Tibial artery (tissue), 4 donors: ENCODE results near the gene TUBB4B.
A peak's percentile ranks its signal among the peaks of the same experiment; 100 is the strongest.

ENCODE experiments used
- DNase-seq, 2 donors: peaks; one replicate each; pipeline ENCODE4 v3.0.0-alpha.2; 2019
- H3K27ac ChIP-seq, 2 donors: fragments of 200-600 bp; sonication (generic) in 1 of 2; 1 replicate in 1 of 2; 2 replicates in 1 of 2; pipeline ENCODE4 v1.5.1; 2018 to 2019; ENCODE audit warnings: mild to moderate bottlenecking in 1 of 2
- H3K27me3 ChIP-seq, 2 donors: fragments of 200-600 bp; sonication (generic) in 1 of 2; one replicate each; pipeline versions ENCODE4 v1.5.1 to v1.6.0; 2016 to 2019
- H3K36me3 ChIP-seq, 3 donors: fragments of 200-600 bp; sonication (generic) in 2 of 3; one replicate each; pipeline ENCODE4 v1.5.1; 2016 to 2019; ENCODE audit warnings: mild to moderate bottlenecking in 2 of 3
- H3K4me1 ChIP-seq, 4 donors: fragments of 200-600 bp; sonication (generic) in 2 of 4; 1 replicate in 3 of 4; 2 replicates in 1 of 4; pipeline ENCODE4 v1.5.1; 2016 to 2019
- H3K4me3 ChIP-seq, 2 donors: fragments of 200-600 bp; sonication (generic) in 1 of 2; 1 replicate in 1 of 2; 2 replicates in 1 of 2; pipeline ENCODE4 v1.5.1; 2018 to 2019; ENCODE audit warnings: mild to moderate bottlenecking in 2 of 2
- H3K9me3 ChIP-seq, 3 donors: fragments of 200-600 bp; sonication (generic) in 1 of 3; one replicate each; pipeline ENCODE4 v1.5.1; 2016 to 2019
- CTCF ChIP-seq, 2 experiments: fragments of 200-600 bp in 1 of 2; fragments of 450-650 bp in 1 of 2; IDR thresholded peaks; one replicate each; pipeline ENCODE4 v1.5.1; 2017 to 2019; ENCODE audit warnings: antibody characterized with exemption in 2 of 2, mild to moderate bottlenecking in 1 of 2, moderate library complexity in 1 of 2
- intact Hi-C: fragments of 100-400 bp; cut with DNase I; formaldehyde crosslinking; loops from one replicate; pipeline ENCODE4 v1.15.0; 2023; ENCODE audit warnings: low total_unique reads

Gene TUBB4B

GRCh38 chr9:137214620-137215019 lies 26.5 kb upstream of the TUBB4B start:
- no peak overlapping the region for H3K4me3 ChIP-seq
- no peaks in the 10 kb centered on the region for H3K27me3 ChIP-seq
- intact Hi-C loops: no loop called here
- H3K9me3 ChIP-seq: no peaks in the 10 kb centered on the region
- no peak for DNase-seq
- H3K27ac ChIP-seq: no peak overlapping the region
- peaks cover 0 to 24% (median 11%) of the 10 kb centered on the region in 4 donors for H3K4me1 ChIP-seq
- TF ChIP-seq CTCF (IDR thresholded peaks at IDR 0.05): no peak
- H3K36me3 ChIP-seq: peaks cover 0 to 34% (median 0%) of the 10 kb centered on the region in 3 donors

GRCh38 chr9:137215196-137215986 lies 25.7 kb upstream of the TUBB4B start:
- no peaks in the 10 kb centered on the region for H3K27me3 ChIP-seq
- intact Hi-C loops: no loop called here
- no peak for TF ChIP-seq CTCF (IDR thresholded peaks at IDR 0.05)

GRCh38 chr9:137216188-137216965 lies 24.7 kb upstream of the TUBB4B start:
- H3K36me3 ChIP-seq: peaks cover 0 to 24% (median 0%) of the 10 kb centered on the region in 3 donors

More at GRCh38 chr9:137215196-137215986, 25.7 kb upstream of the TUBB4B start:
- no peak overlapping the region for H3K27ac ChIP-seq
- DNase-seq: no peak
- H3K4me1 ChIP-seq: peaks cover 0 to 24% (median 11%) of the 10 kb centered on the region in 4 donors
- no peaks in the 10 kb centered on the region for H3K9me3 ChIP-seq
- peaks cover 0 to 28% (median 0%) of the 10 kb centered on the region in 3 donors for H3K36me3 ChIP-seq
- no peak overlapping the region for H3K4me3 ChIP-seq

GRCh38 chr9:137217276-137218211 lies 23.5 kb upstream of the TUBB4B start:
- intact Hi-C loops: no loop called here
- Histone ChIP-seq H3K36me3 (peaks cover 0 to 24% (median 0%) of the 10 kb centered on the region in 3 donors), H3K27ac (peak overlapping the region; percentile 20 to 53), H3K4me3 (peak overlapping the region; percentile 21 to 42), H3K27me3 (peaks cover 0 to 8% of the 10 kb centered on the region in 2 donors), H3K9me3 (no peaks in the 10 kb centered on the region), H3K4me1 (peaks cover 0 to 35% (median 21%) of the 10 kb centered on the region in 4 donors)
- no peak for TF ChIP-seq CTCF (IDR thresholded peaks at IDR 0.05)
- DNase-seq: peak; percentile 60 to 80

More at GRCh38 chr9:137216188-137216965, 24.7 kb upstream of the TUBB4B start:
- Histone ChIP-seq H3K27me3 (peaks cover 0 to 4% of the 10 kb centered on the region in 2 donors), H3K9me3 (no peaks in the 10 kb centered on the region), H3K4me1 (peaks cover 0 to 28% (median 13%) of the 10 kb centered on the region in 4 donors), H3K4me3 (no peak overlapping the region), H3K27ac (no peak overlapping the region)
- TF ChIP-seq CTCF (IDR thresholded peaks at IDR 0.05): no peak
- intact Hi-C loops: no loop called here
- DNase-seq: no peak

- no peak for DNase-seq
- TF ChIP-seq CTCF (IDR thresholded peaks at IDR 0.05): no peak
- H3K9me3 ChIP-seq: no peaks in the 10 kb centered on the region
- peaks cover 0 to 8% of the 10 kb centered on the region in 2 donors for H3K27me3 ChIP-seq
- H3K27ac ChIP-seq: no peak overlapping the region
- peaks cover 0 to 24% (median 0%) of the 10 kb centered on the region in 3 donors for H3K36me3 ChIP-seq
- intact Hi-C loops: no loop called here
- H3K4me3 ChIP-seq: no peak overlapping the region
- peaks cover 0 to 40% (median 26%) of the 10 kb centered on the region in 4 donors for H3K4me1 ChIP-seq
Measured at GRCh38 chr9:137218212-137218753, 22.8 kb upstream of the TUBB4B start.
